Adipocyte (in vitro differentiated cells): ENCODE data around the gene TXNRD1.
A peak's percentile ranks its signal among the peaks of the same experiment; 100 is the strongest.

Source experiments
- DNase-seq: peaks from one replicate; pipeline ENCODE4 v3.0.0-alpha.2; 2015; ENCODE audit warnings: low read depth
- H3K27me3 ChIP-seq: replicated peaks from 2 replicates; pipeline ENCODE4 v1.7.0; 2013; ENCODE audit warnings: mild to moderate bottlenecking, low read length, moderate library complexity; ENCODE audit not compliant: control insufficient read depth, insufficient read depth
- H3K36me3 ChIP-seq: 2 replicates; pipeline ENCODE4 v1.7.0; 2013; ENCODE audit warnings: low read length, mild to moderate bottlenecking, moderate library complexity; ENCODE audit not compliant: control insufficient read depth, insufficient read depth, severe bottlenecking
- H3K4me1 ChIP-seq: 2 replicates; pipeline ENCODE4 v1.7.0; 2013; ENCODE audit warnings: mild to moderate bottlenecking, low read length, moderate library complexity; ENCODE audit not compliant: control insufficient read depth, insufficient read depth
- H3K4me3 ChIP-seq: 2 replicates; pipeline ENCODE4 v1.7.0; 2013; ENCODE audit warnings: mild to moderate bottlenecking, low read length, moderate library complexity
- H3K9ac ChIP-seq: 2 replicates; pipeline ENCODE4 v1.7.0; 2013; ENCODE audit warnings: mild to moderate bottlenecking, low read length, moderate library complexity
- H3K9me3 ChIP-seq: 2 replicates; pipeline ENCODE4 v1.7.0; 2013; ENCODE audit warnings: mild to moderate bottlenecking, low read length, moderate library complexity; ENCODE audit not compliant: control insufficient read depth

Gene TXNRD1

GRCh38 chr12:104348283-104348993, 132.9 kb downstream of the TXNRD1 start:
- Histone ChIP-seq H3K9ac (no peak overlapping the region), H3K4me1 (peaks cover 42% of the 10 kb centered on the region), H3K27me3 (no peaks in the 10 kb centered on the region), H3K9me3 (no peaks in the 10 kb centered on the region), H3K4me3 (no peak overlapping the region), H3K36me3 (peaks cover 98% of the 10 kb centered on the region)
- DNase-seq: no peak

- H3K4me1 ChIP-seq: peaks cover 41% of the 10 kb centered on the region
- no peaks in the 10 kb centered on the region for H3K9me3 ChIP-seq
- no peak overlapping the region for H3K9ac ChIP-seq
- no peak for DNase-seq
- H3K36me3 ChIP-seq: peaks cover 99% of the 10 kb centered on the region
- H3K27me3 ChIP-seq: no peaks in the 10 kb centered on the region
- H3K4me3 ChIP-seq: no peak overlapping the region
These were observed 133.5 kb downstream of the TXNRD1 start for GRCh38 chr12:104348994-104349494.

- no peak overlapping the region for H3K9ac ChIP-seq
- no peak for DNase-seq
- H3K4me3 ChIP-seq: no peak overlapping the region
- H3K4me1 ChIP-seq: peaks cover 27% of the 10 kb centered on the region
- H3K27me3 ChIP-seq: no peaks in the 10 kb centered on the region
- H3K36me3 ChIP-seq: peaks cover 98% of the 10 kb centered on the region
- no peaks in the 10 kb centered on the region for H3K9me3 ChIP-seq
These were observed 134.9 kb downstream of the TXNRD1 start for GRCh38 chr12:104350211-104351056.

GRCh38 chr12:104351057-104351983, 135.7 kb downstream of the TXNRD1 start:
- DNase-seq: no peak
- H3K27me3 ChIP-seq: no peaks in the 10 kb centered on the region
- peaks cover 89% of the 10 kb centered on the region for H3K36me3 ChIP-seq
- H3K4me1 ChIP-seq: peaks cover 24% of the 10 kb centered on the region
- no peaks in the 10 kb centered on the region for H3K9me3 ChIP-seq
- H3K9ac ChIP-seq: no peak overlapping the region
- no peak overlapping the region for H3K4me3 ChIP-seq

- Histone ChIP-seq H3K4me3 (no peak overlapping the region), H3K9ac (no peak overlapping the region), H3K9me3 (no peaks in the 10 kb centered on the region), H3K36me3 (peaks cover 81% of the 10 kb centered on the region), H3K27me3 (no peaks in the 10 kb centered on the region), H3K4me1 (peaks cover 24% of the 10 kb centered on the region)
- DNase-seq: peak; percentile 56
These were observed 136.6 kb downstream of the TXNRD1 start for GRCh38 chr12:104352106-104352713.

DNA sequence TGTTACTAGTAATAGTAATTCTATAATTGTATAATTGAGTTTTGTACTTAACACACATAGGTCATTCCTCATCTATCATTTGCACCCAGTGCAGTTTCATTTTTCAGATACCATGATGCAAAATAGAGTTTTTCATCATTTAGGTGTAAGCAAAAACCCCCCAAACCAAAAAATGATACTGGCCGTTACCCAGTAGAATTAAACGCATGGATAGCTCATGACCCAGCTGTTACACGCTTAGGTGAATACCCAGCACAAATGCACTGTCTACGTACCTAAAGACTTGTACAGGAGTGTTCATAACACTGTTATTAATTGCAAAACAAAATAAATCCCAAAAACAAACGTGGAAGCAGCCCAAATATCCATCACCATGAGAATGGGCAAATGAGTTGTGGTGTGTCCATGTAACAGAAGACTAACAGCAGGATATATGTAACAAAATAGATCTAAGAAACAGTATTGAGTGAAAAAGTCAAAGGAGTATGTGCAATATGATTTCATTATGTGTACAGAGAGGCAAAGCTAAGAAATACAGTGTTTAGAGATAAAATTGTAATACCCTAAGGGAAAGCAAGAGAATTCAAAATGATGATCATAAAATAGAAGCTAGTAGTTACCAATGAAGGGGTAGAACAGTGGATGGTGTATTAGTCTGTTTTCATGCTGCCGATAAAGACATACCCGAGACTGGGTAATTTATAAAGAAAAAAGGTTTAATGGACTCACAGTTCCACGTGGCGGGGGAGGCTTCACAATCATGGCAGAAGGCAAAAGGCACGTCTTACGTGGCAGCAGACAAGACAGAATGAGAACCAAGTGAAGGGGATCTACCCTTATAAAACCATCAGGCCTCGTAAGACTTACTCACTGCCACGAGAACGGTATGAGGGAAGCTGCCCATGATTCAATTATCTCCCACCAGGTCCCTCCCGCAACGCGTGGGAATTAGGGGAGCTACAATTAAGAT, 137.7 kb downstream of the TXNRD1 start:
- H3K9ac ChIP-seq: no peak overlapping the region
- no peaks in the 10 kb centered on the region for H3K9me3 ChIP-seq
- peaks cover 70% of the 10 kb centered on the region for H3K36me3 ChIP-seq
- peaks cover 24% of the 10 kb centered on the region for H3K4me1 ChIP-seq
- H3K27me3 ChIP-seq: no peaks in the 10 kb centered on the region
- no peak overlapping the region for H3K4me3 ChIP-seq
- no peak for DNase-seq

GRCh38 chr12:104354167-104354867, 138.7 kb downstream of the TXNRD1 start:
- peaks cover 60% of the 10 kb centered on the region for H3K36me3 ChIP-seq
- H3K9ac ChIP-seq: no peak overlapping the region
- H3K4me1 ChIP-seq: peaks cover 24% of the 10 kb centered on the region
- DNase-seq: no peak
- no peaks in the 10 kb centered on the region for H3K9me3 ChIP-seq
- no peak overlapping the region for H3K4me3 ChIP-seq
- H3K27me3 ChIP-seq: no peaks in the 10 kb centered on the region

GRCh38 chr12:104354868-104355570, 139.4 kb downstream of the TXNRD1 start:
- no peak overlapping the region for H3K4me3 ChIP-seq
- H3K4me1 ChIP-seq: peaks cover 24% of the 10 kb centered on the region
- no peaks in the 10 kb centered on the region for H3K9me3 ChIP-seq
- H3K27me3 ChIP-seq: no peaks in the 10 kb centered on the region
- H3K36me3 ChIP-seq: peaks cover 53% of the 10 kb centered on the region
- no peak overlapping the region for H3K9ac ChIP-seq
- no peak for DNase-seq

DNA sequence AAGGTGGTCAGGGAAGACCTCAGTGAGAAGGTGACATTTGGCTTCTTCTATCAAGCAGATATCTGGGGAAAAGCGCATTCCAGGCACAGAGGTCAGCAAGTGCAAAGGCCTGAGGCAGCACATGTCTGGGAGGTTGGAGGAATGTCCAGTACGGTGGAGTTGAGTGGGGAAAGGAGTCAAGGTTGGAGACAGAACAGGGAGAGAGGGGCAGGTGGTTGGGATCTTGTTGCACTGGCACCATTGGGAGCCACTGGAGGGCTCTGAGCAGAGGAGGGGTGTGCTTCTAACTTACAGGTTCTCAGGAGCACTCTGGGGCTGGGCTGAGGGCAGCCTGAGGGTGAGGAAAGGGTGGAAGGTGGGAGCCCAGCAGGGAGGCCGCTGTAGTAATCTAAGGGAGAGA, 140.1 kb downstream of the TXNRD1 start:
- H3K9me3 ChIP-seq: peaks cover 5% of the 10 kb centered on the region
- H3K9ac ChIP-seq: no peak overlapping the region
- H3K36me3 ChIP-seq: peaks cover 47% of the 10 kb centered on the region
- H3K4me3 ChIP-seq: no peak overlapping the region
- H3K27me3 ChIP-seq: no peaks in the 10 kb centered on the region
- H3K4me1 ChIP-seq: peaks cover 24% of the 10 kb centered on the region
- DNase-seq: peak; percentile 45
